GM23248 (cell line): ENCODE results near the gene VASP. TPM values are rescaled to one million over a fixed set of nuclear protein-coding genes. Genes with fewer than 3 reads are reported as not detected.

ENCODE experiments used
- DNase-seq: peaks from one replicate; pipeline ENCODE4 v3.0.0-alpha.2; 2015
- H2AFZ ChIP-seq: fragments of 200-600 bp; sonication (generic); 2 replicates; pipeline ENCODE4 v1.6.1; 2016; ENCODE audit warnings: antibody characterized with exemption
- H3F3A ChIP-seq: fragments of 200-600 bp; sonication (generic); 2 replicates; pipeline ENCODE4 v1.6.1; 2016; ENCODE audit warnings: mild to moderate bottlenecking, antibody characterized with exemption, mixed run types; ENCODE audit not compliant: insufficient read depth
- H3K27ac ChIP-seq: fragments of 200-600 bp; sonication (generic); 2 replicates; pipeline ENCODE4 v1.5.1; 2016; ENCODE audit warnings: mild to moderate bottlenecking
- H3K27me3 ChIP-seq: fragments of 200-600 bp; sonication (generic); replicated peaks from 2 replicates; pipeline ENCODE4 v1.6.1; 2016; ENCODE audit warnings: mild to moderate bottlenecking; ENCODE audit not compliant: insufficient read depth
- H3K36me3 ChIP-seq: fragments of 200-600 bp; sonication (generic); 2 replicates; pipeline ENCODE4 v1.6.1; 2016; ENCODE audit warnings: low read depth, mild to moderate bottlenecking
- H3K4me1 ChIP-seq: fragments of 200-600 bp; sonication (generic); 2 replicates; pipeline ENCODE4 v1.6.1; 2016; ENCODE audit warnings: mild to moderate bottlenecking; ENCODE audit not compliant: insufficient read depth
- H3K4me2 ChIP-seq: fragments of 200-600 bp; sonication (generic); one replicate; pipeline ENCODE4 v1.6.1; 2016; ENCODE audit warnings: mild to moderate bottlenecking; ENCODE audit not compliant: unreplicated experiment
- H3K4me3 ChIP-seq: fragments of 200-600 bp; sonication (generic); 2 replicates; pipeline ENCODE4 v1.5.1; 2016; ENCODE audit warnings: mild to moderate bottlenecking
- H3K79me2 ChIP-seq: fragments of 200-600 bp; sonication (generic); 2 replicates; pipeline ENCODE4 v1.6.1; 2016; ENCODE audit warnings: mild to moderate bottlenecking; ENCODE audit not compliant: insufficient read depth
- H3K9ac ChIP-seq: fragments of 200-600 bp; sonication (generic); 2 replicates; pipeline ENCODE4 v1.6.1; 2016; ENCODE audit warnings: mild to moderate bottlenecking
- H3K9me2 ChIP-seq: fragments of 200-600 bp; sonication (generic); 2 replicates; pipeline ENCODE4 v1.6.1; 2016; ENCODE audit warnings: mixed run types, mild to moderate bottlenecking, moderate library complexity; ENCODE audit not compliant: insufficient read depth
- H3K9me3 ChIP-seq: fragments of 200-600 bp; sonication (generic); one replicate; pipeline ENCODE4 v1.6.1; 2017; ENCODE audit warnings: low read depth
- H4K20me1 ChIP-seq: fragments of 200-600 bp; sonication (generic); 2 replicates; pipeline ENCODE4 v1.6.0; 2016; ENCODE audit not compliant: insufficient read depth
- EZH2 ChIP-seq: fragments of 200-600 bp; sonication (generic); IDR thresholded peaks from 2 replicates; pipeline ENCODE4 v1.6.1; 2018; ENCODE audit warnings: antibody characterized with exemption, mild to moderate bottlenecking; ENCODE audit not compliant: insufficient read depth, poor library complexity, severe bottlenecking
- EZH2phosphoT487 ChIP-seq: fragments of 200-600 bp; sonication (generic); IDR thresholded peaks from 2 replicates; pipeline ENCODE4 v1.6.1; 2018; ENCODE audit warnings: antibody characterized with exemption, moderate library complexity, mild to moderate bottlenecking, low read depth; ENCODE audit not compliant: insufficient read depth
- WGBS, 2 experiments: methylation state at CpG; one replicate each; pipeline ENCODE4 v1.1.6; 2015 to 2017; ENCODE audit warnings: low lambda C conversion rate in 2 of 2, low coverage in 1 of 2; ENCODE audit errors: missing lambda C conversion rate in 2 of 2; 5-methylcytosine and 5-hydroxymethylcytosine counted together
- in situ Hi-C: fragments of 300-500 bp; cut with MboI; formaldehyde crosslinking; loops from 2 replicates; pipeline ENCODE4 v1.15.0; 2020
- polyA plus RNA-seq: library from polyadenylated mRNA; unstranded; fragments of >200 nt; fragmentation: Nextera tagmentation; extraction: Ambion mirVana; gene quantifications from 2 replicates; pipeline ENCODE4 v1.2.1, GENCODE V29; 2016
- total RNA-seq: library from RNA; depleted of rRNA; stranded (reverse); fragments of >200 nt; shearing (Covaris generic); gene quantifications from 2 replicates; pipeline ENCODE4 v1.2.3, GENCODE V29; 2014

The VASP gene
- total and polyA plus RNA-seq, 2 experiments from 2014 or later = 31.9 to 135 TPM

- TF ChIP-seq EZH2 = no peak
- no peak for TF ChIP-seq EZH2phosphoT487
- peak; percentile 90 for DNase-seq
- Histone ChIP-seq H3F3A (peaks cover 7% of the 10 kb centered on the region), H3K4me3 (peak overlapping the region; percentile 96), H3K27me3 (no peaks in the 10 kb centered on the region), H3K27ac (peak overlapping the region; percentile 100), H3K36me3 (no peaks in the 10 kb centered on the region), H3K79me2 (peaks cover 27% of the 10 kb centered on the region), H3K9me2 (no peaks in the 10 kb centered on the region), H3K4me1 (peaks cover 10% of the 10 kb centered on the region; the same call in 1 of the 2 replicates), H4K20me1 (no peaks in the 10 kb centered on the region), H3K9me3 (no peaks in the 10 kb centered on the region), H3K9ac (peak overlapping the region; percentile 100), H2AFZ (0 out of 2 replicates have a peak overlapping the region, but pooled peaks have one; percentile 65), H3K4me2 (peak overlapping the region; percentile 99)
- in situ Hi-C loops = no loop called here
- WGBS, 2 experiments = 24 to 36% methylated on average over 24 to 33 of the region's 33 CpGs
Measured at GRCh38 chr19:45469945-45470761, 37.1 kb upstream of the VASP start.

GRCh38 chr19:45470762-45471081 lies 36.6 kb upstream of the VASP start:
- in situ Hi-C loops = no loop called here
- Histone ChIP-seq H3K9ac (peak overlapping the region; percentile 100), H3K27me3 (no peaks in the 10 kb centered on the region), H3K36me3 (no peaks in the 10 kb centered on the region), H3K9me2 (no peaks in the 10 kb centered on the region), H3F3A (peaks cover 12% of the 10 kb centered on the region), H3K4me2 (no peak overlapping the region), H3K9me3 (no peaks in the 10 kb centered on the region), H3K4me3 (no peak overlapping the region), H3K27ac (peak overlapping the region; percentile 100), H3K4me1 (peaks cover 10% of the 10 kb centered on the region; the same call in 1 of the 2 replicates), H4K20me1 (no peaks in the 10 kb centered on the region), H3K79me2 (peaks cover 28% of the 10 kb centered on the region), H2AFZ (no peak overlapping the region)
- WGBS, 2 experiments = 96 to 97% methylated on average over 10 to 15 of the region's 15 CpGs
- no peak for TF ChIP-seq EZH2
- no peak for TF ChIP-seq EZH2phosphoT487
- DNase-seq = no peak

- no peaks in the 10 kb centered on the region for H3K27me3 ChIP-seq
- no peak overlapping the region for H3K4me2 ChIP-seq
- H3K4me1 ChIP-seq = peaks cover 10% of the 10 kb centered on the region; the same call in 1 of the 2 replicates
- H4K20me1 ChIP-seq = no peaks in the 10 kb centered on the region
- WGBS, 2 experiments = 87 to 91% methylated on average over 12 to 16 of the region's 16 CpGs
- no peak overlapping the region for H2AFZ ChIP-seq
- H3K4me3 ChIP-seq = no peak overlapping the region
- no peak for TF ChIP-seq EZH2phosphoT487
- TF ChIP-seq EZH2 = no peak
- no peaks in the 10 kb centered on the region for H3K9me2 ChIP-seq
- in situ Hi-C loops = no loop called here
- H3F3A ChIP-seq = peaks cover 18% of the 10 kb centered on the region
- H3K9me3 ChIP-seq = no peaks in the 10 kb centered on the region
- H3K79me2 ChIP-seq = peaks cover 34% of the 10 kb centered on the region
- no peaks in the 10 kb centered on the region for H3K36me3 ChIP-seq
- H3K27ac ChIP-seq = no peak overlapping the region
- DNase-seq = peak; percentile 31
- no peak overlapping the region for H3K9ac ChIP-seq
Measured at GRCh38 chr19:45471111-45471930, 36.0 kb upstream of the VASP start.

- H3K9me3 ChIP-seq = no peaks in the 10 kb centered on the region
- peaks cover 19% of the 10 kb centered on the region for H3F3A ChIP-seq
- peak; percentile 20 for DNase-seq
- peaks cover 34% of the 10 kb centered on the region for H3K79me2 ChIP-seq
- no peak for TF ChIP-seq EZH2phosphoT487
- no peak for TF ChIP-seq EZH2
- H2AFZ ChIP-seq = no peak overlapping the region
- no peak overlapping the region for H3K4me3 ChIP-seq
- H3K27ac ChIP-seq = no peak overlapping the region
- peaks cover 10% of the 10 kb centered on the region; the same call in 1 of the 2 replicates for H3K4me1 ChIP-seq
- in situ Hi-C loops = no loop called here
- 87 to 89% methylated on average over 6 to 7 of the region's 7 CpGs for WGBS, 2 experiments
- H3K36me3 ChIP-seq = no peaks in the 10 kb centered on the region
- no peaks in the 10 kb centered on the region for H4K20me1 ChIP-seq
- no peaks in the 10 kb centered on the region for H3K9me2 ChIP-seq
- H3K27me3 ChIP-seq = no peaks in the 10 kb centered on the region
- H3K9ac ChIP-seq = no peak overlapping the region
- no peak overlapping the region for H3K4me2 ChIP-seq
Measured at GRCh38 chr19:45471931-45472562, 35.2 kb upstream of the VASP start.
